A172 (cell line): ENCODE results near the gene MCOLN1. TPM values are rescaled to one million over a fixed set of nuclear protein-coding genes. Genes with fewer than 3 reads are reported as not detected.
A peak's percentile ranks its signal among the peaks of the same experiment; 100 is the strongest.
"Not testable (repeated sequence)": the region's sequence is repeated elsewhere in the genome, so short reads cannot be mapped to it uniquely, and the experiment has no call there.

Source experiments
- DNase-seq: peaks from one replicate; pipeline ENCODE4 v3.0.0-alpha.2; 2015; ENCODE audit warnings: low spot score
- total RNA-seq: library from RNA; depleted of rRNA; stranded (reverse); fragments of >200 nt; shearing (Covaris generic); gene quantifications from 2 replicates; pipeline ENCODE4 v1.2.3, GENCODE V29; 2014; rRNA removed

The MCOLN1 gene
- total RNA-seq, 1 experiment from 2014 or later: 5.0 TPM

DNA sequence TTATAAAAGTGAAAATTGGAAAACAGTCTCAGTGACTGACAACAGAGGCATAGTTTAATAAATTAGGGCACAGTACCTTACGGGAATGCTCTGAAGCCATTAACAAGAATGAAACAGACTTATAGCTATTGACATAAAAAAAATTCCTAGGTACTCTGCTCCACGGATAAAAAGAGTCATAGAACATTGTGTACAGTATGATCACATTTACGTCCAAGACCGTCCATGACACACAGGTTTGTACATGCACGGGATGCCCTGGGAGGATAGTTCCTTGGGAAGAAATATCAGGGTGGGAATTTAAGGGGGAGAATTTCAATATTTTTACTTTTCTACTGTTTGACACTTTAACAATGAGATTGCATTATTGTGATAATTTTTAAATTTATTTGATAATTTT, 48.3 kb downstream of the MCOLN1 start:
- DNase-seq: no peak

DNA sequence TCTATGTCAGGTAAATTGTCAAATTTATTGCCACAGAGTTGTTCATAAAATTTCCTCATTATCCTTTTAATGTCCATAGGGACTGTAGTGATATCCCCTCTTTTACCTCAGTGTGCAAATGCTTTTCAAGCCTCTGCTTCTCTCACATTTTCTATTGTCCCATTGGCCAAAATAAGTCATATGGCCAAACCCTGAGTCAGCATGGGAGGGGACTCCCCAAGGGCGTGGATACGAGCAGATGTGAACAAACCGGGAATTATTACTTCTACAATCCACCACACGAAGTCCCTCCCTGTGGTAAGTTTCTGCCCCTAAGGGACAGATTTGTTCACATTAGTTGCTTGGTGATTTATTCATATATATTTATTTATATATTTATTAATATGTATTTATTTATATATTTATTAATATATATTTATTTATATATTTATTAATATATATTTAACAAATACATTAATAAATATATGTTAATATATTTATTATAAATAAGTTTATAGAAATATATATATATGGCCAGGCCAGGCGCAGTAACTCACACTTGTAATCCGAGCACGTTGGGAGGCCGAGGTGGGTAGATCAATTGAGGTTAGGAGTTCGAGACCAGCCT, 53.1 kb downstream of the MCOLN1 start:
- DNase-seq: peak; percentile 60

DNA sequence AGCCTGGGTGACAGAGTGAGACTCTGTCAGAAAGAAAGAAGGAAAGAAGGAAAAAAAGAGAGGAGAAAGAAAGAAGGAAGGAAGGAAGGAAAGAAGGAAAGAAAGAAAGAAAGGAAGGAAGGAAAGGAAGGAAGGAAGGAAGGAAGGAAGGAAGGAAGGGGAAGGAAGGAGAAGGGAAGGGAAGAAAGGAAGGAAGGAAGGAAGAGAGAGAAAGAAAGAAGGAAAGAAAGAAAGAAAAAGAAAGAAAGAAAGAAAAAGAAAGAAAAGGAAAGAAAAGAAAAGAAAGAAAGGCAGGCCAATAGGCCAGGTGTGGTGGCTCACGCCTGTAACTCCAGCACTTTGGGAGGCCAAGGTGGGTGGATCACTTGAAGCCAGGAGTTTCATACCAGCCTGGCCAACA, 55.0 kb downstream of the MCOLN1 start:
- DNase-seq: not testable (repeated sequence)

DNA sequence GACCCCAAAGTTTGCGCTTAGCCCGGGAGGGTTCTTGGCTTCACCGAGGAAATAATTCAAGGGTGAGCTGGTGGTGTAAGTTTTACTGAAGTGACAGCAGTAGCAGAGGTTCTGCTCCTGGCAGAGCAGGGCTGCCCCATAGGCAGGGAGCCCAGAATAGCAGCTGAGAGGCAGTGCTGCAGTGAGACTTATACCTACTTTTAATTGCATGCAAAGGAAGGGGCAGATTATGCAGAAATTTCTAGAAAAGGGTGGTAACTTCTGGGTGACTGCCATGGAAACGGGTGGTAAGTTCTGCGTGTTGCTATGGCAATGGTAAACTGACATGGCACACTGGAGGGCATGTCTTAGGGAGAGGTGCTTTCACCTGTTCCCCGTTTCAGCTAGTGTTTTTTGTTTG, 55.7 kb downstream of the MCOLN1 start:
- DNase-seq: no peak

DNA sequence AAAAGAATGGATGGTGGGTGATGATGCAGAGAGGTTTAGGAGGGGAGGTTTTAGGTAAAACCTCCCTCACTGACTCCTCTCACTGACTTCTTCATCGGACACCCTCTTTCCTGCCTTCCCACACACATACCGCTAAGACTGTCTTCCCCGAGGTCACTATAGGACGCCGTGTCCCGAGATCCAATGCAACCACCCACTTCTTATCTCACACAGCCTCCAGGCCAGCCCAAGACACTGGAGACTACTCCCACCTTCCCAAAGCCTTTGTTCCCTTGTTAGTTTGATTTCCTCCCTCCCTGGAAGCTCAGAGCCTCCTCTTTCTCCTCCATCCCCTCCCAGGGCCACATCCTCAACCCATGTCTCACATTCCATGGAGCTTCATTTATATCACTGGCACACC, 56.8 kb downstream of the MCOLN1 start:
- no peak for DNase-seq

DNA sequence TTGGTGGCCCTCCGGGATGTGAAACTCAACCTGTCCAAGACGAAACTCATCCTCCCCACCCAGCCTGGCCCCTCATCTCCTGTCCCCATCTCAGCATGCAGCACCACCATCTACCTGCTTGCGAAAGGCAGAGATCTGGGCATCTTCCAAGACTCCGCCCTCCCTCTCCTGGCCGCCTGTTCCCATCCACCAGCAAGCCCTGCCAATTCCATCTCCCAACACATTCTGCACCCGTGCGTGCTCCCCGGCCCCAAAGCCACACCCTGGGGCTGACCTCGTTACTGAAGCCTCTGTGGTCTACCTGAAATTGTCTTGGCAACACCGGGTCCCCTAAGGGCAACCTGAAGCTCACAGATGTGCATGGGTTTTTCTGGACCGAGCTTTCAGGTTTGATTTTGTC, 60.0 kb downstream of the MCOLN1 start:
- no peak for DNase-seq

Other genes with a start within 250 kb of the MCOLN1 start
- 7.2 and 8.4 TPM in 2 replicates for gene INSR, start 228.2 kb upstream of the MCOLN1 start, total RNA-seq
- 29.0 and 35.7 TPM in 2 replicates for gene ARHGEF18, start 173.7 kb upstream of the MCOLN1 start, total RNA-seq
- gene PEX11G, start 33.6 kb upstream of the MCOLN1 start, total RNA-seq: 3.0 and 6.7 TPM in 2 replicates
- 47.8 and 72.7 TPM in 2 replicates for gene ZNF358, start 6.5 kb upstream of the MCOLN1 start, total RNA-seq
- gene PNPLA6, start 13.1 kb downstream of the MCOLN1 start, total RNA-seq: 105 and 138 TPM in 2 replicates
- 1.5 and 2.6 TPM in 2 replicates for gene CAMSAP3, start 73.2 kb downstream of the MCOLN1 start, total RNA-seq
- 40.0 and 43.2 TPM in 2 replicates for gene XAB2, start 106.9 kb downstream of the MCOLN1 start, total RNA-seq
- gene PET100, start 107.2 kb downstream of the MCOLN1 start, total RNA-seq: 35.8 and 76.6 TPM in 2 replicates
- not detected in 2 replicates for gene PCP2, start 111.1 kb downstream of the MCOLN1 start, total RNA-seq
- 0.12 and 0.84 TPM in 2 replicates for gene STXBP2, start 114.5 kb downstream of the MCOLN1 start, total RNA-seq
- not detected in 2 replicates for gene RETN, start 146.4 kb downstream of the MCOLN1 start, total RNA-seq
- not detected in 2 replicates for gene MCEMP1, start 154.5 kb downstream of the MCOLN1 start, total RNA-seq
- gene TRAPPC5, start 158.2 kb downstream of the MCOLN1 start, total RNA-seq: 118 and 176 TPM in 2 replicates
- not detected in 2 replicates for gene FCER2, start 179.5 kb downstream of the MCOLN1 start, total RNA-seq
- not detected in 2 replicates for gene CLEC4G, start 209.5 kb downstream of the MCOLN1 start, total RNA-seq
- gene CD209, start 224.9 kb downstream of the MCOLN1 start, total RNA-seq: not detected in 2 replicates
- 0.12 TPM in 1 of 2 replicates, not detected in the other for gene CLEC4M, start 240.6 kb downstream of the MCOLN1 start, total RNA-seq